ENCODE data around the gene SNRK. TPM values are rescaled to one million over a fixed set of nuclear protein-coding genes. Genes with fewer than 3 reads are reported as not detected.
A peak's percentile ranks its signal among the peaks of the same experiment; 100 is the strongest.

SNRK gene
- total RNA-seq, 2 donors from 2014 or later = 19.4 TPM

- H3K27me3 ChIP-seq (ENCODE audit: control insufficient read depth, insufficient read depth, low read length, poor library complexity, severe bottlenecking) = no peaks in the 10 kb centered on the region
- no peak overlapping the region for H3K27ac Mint-ChIP-seq
- no peak for TF ChIP-seq CTCF (conservative IDR thresholded peaks at IDR 0.05)
- peaks cover 4% of the 10 kb centered on the region for H3K4me1 ChIP-seq (ENCODE audit: control insufficient read depth, insufficient read depth, low read length)
- no peaks in the 10 kb centered on the region for H3K36me3 Mint-ChIP-seq (ENCODE audit: low read depth)
- no peaks in the 10 kb centered on the region for H3K36me3 ChIP-seq (ENCODE audit: control insufficient read depth, insufficient read depth, low read length)
- H3K4me3 Mint-ChIP-seq = no peak overlapping the region
- peaks cover 19% of the 10 kb centered on the region for H3K4me1 Mint-ChIP-seq
- H3K9ac ChIP-seq (ENCODE audit: extremely low read depth, low read length, poor library complexity, severe bottlenecking) = no peak overlapping the region
- no peak overlapping the region for H3K27ac ChIP-seq (ENCODE audit: low read depth, low read length)
- no peaks in the 10 kb centered on the region for H3K9me3 Mint-ChIP-seq
- DNase-seq = no peak
- peaks cover 7% of the 10 kb centered on the region for H3K27me3 Mint-ChIP-seq (ENCODE audit: insufficient read depth)
- no peaks in the 10 kb centered on the region for H3K9me3 ChIP-seq (ENCODE audit: control insufficient read depth, low read length)
- no peak overlapping the region for H3K4me3 ChIP-seq (ENCODE audit: low read length)
Measured at GRCh38 chr3:43249405-43249804, 36.9 kb upstream of the SNRK start.

GRCh38 chr3:43253294-43253693 lies 33.0 kb upstream of the SNRK start:
- no peaks in the 10 kb centered on the region for H3K27me3 ChIP-seq (ENCODE audit: control insufficient read depth, insufficient read depth, low read length, poor library complexity, severe bottlenecking)
- no peak overlapping the region for H3K27ac Mint-ChIP-seq
- H3K36me3 Mint-ChIP-seq (ENCODE audit: low read depth) = no peaks in the 10 kb centered on the region
- H3K4me1 Mint-ChIP-seq = peaks cover 16% of the 10 kb centered on the region
- H3K36me3 ChIP-seq (ENCODE audit: control insufficient read depth, insufficient read depth, low read length) = no peaks in the 10 kb centered on the region
- no peaks in the 10 kb centered on the region for H3K9me3 ChIP-seq (ENCODE audit: control insufficient read depth, low read length)
- no peak overlapping the region for H3K4me3 ChIP-seq (ENCODE audit: low read length)
- no peak overlapping the region for H3K9ac ChIP-seq (ENCODE audit: extremely low read depth, low read length, poor library complexity, severe bottlenecking)
- H3K4me3 Mint-ChIP-seq = no peak overlapping the region
- H3K9me3 Mint-ChIP-seq = no peaks in the 10 kb centered on the region
- 88 to 98% methylated on average over 4 of the region's 4 CpGs for WGBS, 2 experiments (ENCODE audit: insufficient coverage in 1 of 2, insufficient read length in 1 of 2)
- peaks cover 17% of the 10 kb centered on the region for H3K27me3 Mint-ChIP-seq (ENCODE audit: insufficient read depth)
- H3K27ac ChIP-seq (ENCODE audit: low read depth, low read length) = no peak overlapping the region
- H3K4me1 ChIP-seq (ENCODE audit: control insufficient read depth, insufficient read depth, low read length) = peaks cover 4% of the 10 kb centered on the region
- no peak for TF ChIP-seq CTCF (conservative IDR thresholded peaks at IDR 0.05)
- no peak for DNase-seq

GRCh38 chr3:43254125-43254524 lies 32.2 kb upstream of the SNRK start:
- Mint-ChIP-seq H3K27me3 (ENCODE audit: insufficient read depth) (peaks cover 17% of the 10 kb centered on the region), H3K36me3 (ENCODE audit: low read depth) (no peaks in the 10 kb centered on the region), H3K4me3 (no peak overlapping the region), H3K9me3 (no peaks in the 10 kb centered on the region), H3K27ac (no peak overlapping the region), H3K4me1 (peaks cover 16% of the 10 kb centered on the region)
- no peak overlapping the region for H3K27ac ChIP-seq (ENCODE audit: low read depth, low read length)
- no peaks in the 10 kb centered on the region for H3K27me3 ChIP-seq (ENCODE audit: control insufficient read depth, insufficient read depth, low read length, poor library complexity, severe bottlenecking)
- H3K36me3 ChIP-seq (ENCODE audit: control insufficient read depth, insufficient read depth, low read length) = no peaks in the 10 kb centered on the region
- peaks cover 4% of the 10 kb centered on the region for H3K4me1 ChIP-seq (ENCODE audit: control insufficient read depth, insufficient read depth, low read length)
- peak; percentile 51 for DNase-seq
- TF ChIP-seq CTCF (conservative IDR thresholded peaks at IDR 0.05) = no peak
- WGBS, 2 experiments (ENCODE audit: insufficient coverage in 1 of 2, insufficient read length in 1 of 2) = 80 to 100% methylated on average over 1 of the region's 1 CpG
- H3K9ac ChIP-seq (ENCODE audit: extremely low read depth, low read length, poor library complexity, severe bottlenecking) = no peak overlapping the region
- no peaks in the 10 kb centered on the region for H3K9me3 ChIP-seq (ENCODE audit: control insufficient read depth, low read length)
- H3K4me3 ChIP-seq (ENCODE audit: low read length) = no peak overlapping the region
